GM12801 (cell line): ENCODE results near the gene MAB21L3.

Experiments used
- TF ChIP-seq, protein P1 (sequence below): IDR thresholded peaks from one replicate; pipeline ENCODE4 v1.5.1; 2011; ENCODE audit warnings: control low read depth; ENCODE audit not compliant: insufficient read length; ENCODE audit errors: extremely low read depth

MAB21L3 gene

GRCh38 chr1:116139592-116140134 is 28.5 kb downstream of the MAB21L3 start:
- TF ChIP-seq, protein P1, sequence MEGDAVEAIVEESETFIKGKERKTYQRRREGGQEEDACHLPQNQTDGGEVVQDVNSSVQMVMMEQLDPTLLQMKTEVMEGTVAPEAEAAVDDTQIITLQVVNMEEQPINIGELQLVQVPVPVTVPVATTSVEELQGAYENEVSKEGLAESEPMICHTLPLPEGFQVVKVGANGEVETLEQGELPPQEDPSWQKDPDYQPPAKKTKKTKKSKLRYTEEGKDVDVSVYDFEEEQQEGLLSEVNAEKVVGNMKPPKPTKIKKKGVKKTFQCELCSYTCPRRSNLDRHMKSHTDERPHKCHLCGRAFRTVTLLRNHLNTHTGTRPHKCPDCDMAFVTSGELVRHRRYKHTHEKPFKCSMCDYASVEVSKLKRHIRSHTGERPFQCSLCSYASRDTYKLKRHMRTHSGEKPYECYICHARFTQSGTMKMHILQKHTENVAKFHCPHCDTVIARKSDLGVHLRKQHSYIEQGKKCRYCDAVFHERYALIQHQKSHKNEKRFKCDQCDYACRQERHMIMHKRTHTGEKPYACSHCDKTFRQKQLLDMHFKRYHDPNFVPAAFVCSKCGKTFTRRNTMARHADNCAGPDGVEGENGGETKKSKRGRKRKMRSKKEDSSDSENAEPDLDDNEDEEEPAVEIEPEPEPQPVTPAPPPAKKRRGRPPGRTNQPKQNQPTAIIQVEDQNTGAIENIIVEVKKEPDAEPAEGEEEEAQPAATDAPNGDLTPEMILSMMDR = no peak

- TF ChIP-seq, protein P1 = no peak
These were observed 33.0 kb downstream of the MAB21L3 start for GRCh38 chr1:116144151-116144550.

- TF ChIP-seq, protein P1 = no peak
These were observed 35.9 kb downstream of the MAB21L3 start for GRCh38 chr1:116147114-116147510.

DNA sequence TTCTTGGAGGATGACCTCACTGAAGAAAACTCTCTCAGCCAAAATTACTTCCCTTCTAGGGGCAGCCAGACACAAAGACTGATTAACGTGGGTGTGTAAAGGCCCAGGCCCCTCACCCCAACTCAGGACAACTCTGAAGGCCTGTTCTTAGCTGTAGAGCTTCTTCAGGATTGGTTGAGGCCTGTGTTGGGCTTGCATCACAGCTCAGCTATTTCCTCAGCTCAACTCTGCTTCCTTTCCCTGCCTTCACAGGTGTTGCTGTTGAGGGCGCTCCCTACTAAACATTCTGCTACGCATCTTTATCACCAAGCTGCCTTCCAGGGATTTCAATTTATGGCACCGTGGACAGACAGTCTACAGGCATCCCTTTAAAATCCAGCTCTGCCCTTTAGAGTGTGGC is 36.8 kb downstream of the MAB21L3 start:
- TF ChIP-seq, protein P1 = no peak

DNA sequence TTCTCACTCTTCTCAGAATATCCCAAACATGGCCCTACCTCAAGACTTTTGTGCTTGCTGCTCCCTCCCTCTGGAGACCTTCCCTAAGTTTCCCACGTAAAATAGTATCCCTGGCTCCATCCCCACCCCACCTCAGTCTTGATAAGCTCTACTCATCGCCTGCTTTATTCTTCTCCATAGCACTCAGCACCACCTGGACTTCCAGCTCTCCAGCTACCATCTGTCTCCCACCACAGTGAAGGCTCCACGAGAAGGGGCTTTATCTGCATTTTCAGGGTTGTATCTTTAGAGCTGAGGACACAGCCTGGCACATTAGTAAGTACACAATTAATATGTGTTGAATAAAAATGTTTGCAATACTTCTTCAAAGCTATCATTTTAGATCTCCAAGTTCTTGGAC is 37.8 kb downstream of the MAB21L3 start:
- TF ChIP-seq, protein P1 = no peak

DNA sequence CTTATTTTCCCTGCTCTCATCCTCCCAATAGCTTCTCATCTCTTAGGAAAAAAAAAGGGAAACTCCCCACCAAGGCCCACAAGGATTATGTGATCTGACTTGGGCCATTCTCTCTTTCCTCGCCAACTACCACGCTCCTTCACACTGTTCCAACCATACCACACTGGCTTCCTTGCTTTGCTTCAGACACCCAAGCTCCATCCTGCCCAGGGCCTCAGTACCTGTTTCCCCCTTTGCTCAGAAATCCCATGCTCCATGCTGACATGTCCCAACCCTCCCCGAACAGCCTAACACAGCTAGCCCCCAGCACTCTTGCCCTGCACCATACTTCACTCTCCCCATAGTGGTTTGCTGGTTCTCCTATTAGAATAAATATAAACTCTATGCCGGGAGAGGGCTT is 39.2 kb downstream of the MAB21L3 start:
- TF ChIP-seq, protein P1 = no peak

DNA sequence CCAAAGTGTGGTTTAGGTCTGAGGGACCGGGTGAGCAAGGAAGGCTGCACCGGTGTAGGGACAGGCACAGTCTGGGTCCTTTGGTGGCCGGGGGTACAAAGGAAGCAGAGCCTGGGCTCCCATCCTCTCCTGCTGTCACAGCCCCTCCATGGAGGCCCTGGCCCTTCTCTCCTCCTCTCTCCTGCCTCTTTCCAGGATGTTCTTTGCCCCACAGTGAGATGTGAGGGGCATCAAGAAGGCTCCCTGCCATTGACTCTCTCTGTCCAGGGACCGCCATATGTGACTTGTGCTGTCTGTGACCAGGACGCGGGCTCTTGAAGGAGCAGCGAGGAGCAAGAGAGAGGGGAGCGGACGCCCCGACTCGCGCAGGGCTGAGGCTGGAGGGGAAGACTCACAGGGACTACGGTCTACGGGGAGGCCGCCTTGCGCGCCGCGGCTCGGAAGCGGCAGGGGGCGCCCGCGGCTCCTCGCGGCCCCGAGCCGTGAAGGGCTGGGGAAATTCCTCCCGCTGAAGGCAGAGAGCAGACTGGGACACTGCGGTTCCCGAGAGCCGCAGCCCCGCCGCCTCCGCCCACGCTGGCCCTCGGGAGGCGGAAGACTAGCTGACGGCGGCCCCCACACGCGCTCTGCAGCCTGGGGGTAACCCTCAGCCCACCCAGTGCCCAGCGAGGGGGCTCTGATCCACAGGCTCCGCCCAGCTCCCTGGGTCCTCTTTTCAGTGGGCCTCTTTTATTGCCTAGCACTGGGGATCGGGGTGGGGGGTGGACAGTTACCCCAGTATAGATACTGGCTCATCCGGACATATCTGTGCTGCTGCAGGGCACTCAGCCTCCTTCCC is 40.8 kb downstream of the MAB21L3 start:
- TF ChIP-seq, protein P1 = no peak
